Muscle of back (tissue), 11 donors: ENCODE results near the gene FSTL3. TPM values are rescaled to one million over a fixed set of nuclear protein-coding genes. Genes with fewer than 3 reads are reported as not detected.
A peak's percentile ranks its signal among the peaks of the same experiment; 100 is the strongest.
"Not testable (repeated sequence)": the region's sequence is repeated elsewhere in the genome, so short reads cannot be mapped to it uniquely, and the experiment has no call there.

Experiments used
- DNase-seq, 3 donors: peaks; one replicate each; pipeline versions ENCODE4 v3.0.0 to v3.0.0-alpha.2; 2013
- polyA plus RNA-seq, 10 donors: library from polyadenylated mRNA; unstranded; fragments of 120-200 nt; gene quantifications; one replicate each; pipeline ENCODE4 v1.2.1, GENCODE V29; 2013; ENCODE audit not compliant: insufficient read length in 10 of 10

FSTL3 gene
- polyA plus RNA-seq, 10 donors = 10.7 to 19.2 (median 14.6) TPM

DNA sequence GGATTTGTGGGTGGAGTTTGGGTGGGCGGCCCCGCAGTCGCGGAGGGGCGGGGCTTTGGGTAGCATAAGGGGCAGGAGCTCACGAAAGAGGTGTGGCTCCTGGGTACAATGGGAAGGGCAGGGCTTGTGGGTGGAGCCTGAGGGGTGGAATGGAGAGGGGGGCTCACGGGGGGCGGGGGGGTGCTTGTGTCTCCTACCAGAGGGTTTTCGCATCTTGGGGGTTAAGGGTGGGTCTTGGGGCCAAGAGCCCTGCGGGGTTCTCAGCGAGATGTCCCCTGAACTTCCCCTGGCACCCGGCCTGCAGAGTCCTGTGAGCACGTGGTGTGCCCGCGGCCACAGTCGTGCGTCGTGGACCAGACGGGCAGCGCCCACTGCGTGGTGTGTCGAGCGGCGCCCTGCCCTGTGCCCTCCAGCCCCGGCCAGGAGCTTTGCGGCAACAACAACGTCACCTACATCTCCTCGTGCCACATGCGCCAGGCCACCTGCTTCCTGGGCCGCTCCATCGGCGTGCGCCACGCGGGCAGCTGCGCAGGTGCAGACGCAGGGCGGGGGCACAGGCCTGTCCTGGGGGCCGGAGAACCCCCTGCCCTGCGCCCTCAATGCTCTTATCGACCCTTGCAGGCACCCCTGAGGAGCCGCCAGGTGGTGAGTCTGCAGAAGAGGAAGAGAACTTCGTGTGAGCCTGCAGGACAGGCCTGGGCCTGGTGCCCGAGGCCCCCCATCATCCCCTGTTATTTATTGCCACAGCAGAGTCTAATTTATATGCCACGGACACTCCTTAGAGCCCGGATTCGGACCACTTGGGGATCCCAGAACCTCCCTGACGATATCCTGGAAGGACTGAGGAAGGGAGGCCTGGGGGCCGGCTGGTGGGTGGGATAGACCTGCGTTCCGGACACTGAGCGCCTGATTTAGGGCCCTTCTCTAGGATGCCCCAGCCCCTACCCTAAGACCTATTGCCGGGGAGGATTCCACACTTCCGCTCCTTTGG is 5.1 kb downstream of the FSTL3 start:
- DNase-seq = no peak

DNA sequence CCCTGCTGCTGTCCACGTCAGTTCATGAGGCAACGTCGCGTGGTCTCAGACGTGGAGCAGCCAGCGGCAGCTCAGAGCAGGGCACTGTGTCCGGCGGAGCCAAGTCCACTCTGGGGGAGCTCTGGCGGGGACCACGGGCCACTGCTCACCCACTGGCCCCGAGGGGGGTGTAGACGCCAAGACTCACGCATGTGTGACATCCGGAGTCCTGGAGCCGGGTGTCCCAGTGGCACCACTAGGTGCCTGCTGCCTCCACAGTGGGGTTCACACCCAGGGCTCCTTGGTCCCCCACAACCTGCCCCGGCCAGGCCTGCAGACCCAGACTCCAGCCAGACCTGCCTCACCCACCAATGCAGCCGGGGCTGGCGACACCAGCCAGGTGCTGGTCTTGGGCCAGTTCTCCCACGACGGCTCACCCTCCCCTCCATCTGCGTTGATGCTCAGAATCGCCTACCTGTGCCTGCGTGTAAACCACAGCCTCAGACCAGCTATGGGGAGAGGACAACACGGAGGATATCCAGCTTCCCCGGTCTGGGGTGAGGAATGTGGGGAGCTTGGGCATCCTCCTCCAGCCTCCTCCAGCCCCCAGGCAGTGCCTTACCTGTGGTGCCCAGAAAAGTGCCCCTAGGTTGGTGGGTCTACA is 6.6 kb downstream of the FSTL3 start:
- DNase-seq = no peak

DNA sequence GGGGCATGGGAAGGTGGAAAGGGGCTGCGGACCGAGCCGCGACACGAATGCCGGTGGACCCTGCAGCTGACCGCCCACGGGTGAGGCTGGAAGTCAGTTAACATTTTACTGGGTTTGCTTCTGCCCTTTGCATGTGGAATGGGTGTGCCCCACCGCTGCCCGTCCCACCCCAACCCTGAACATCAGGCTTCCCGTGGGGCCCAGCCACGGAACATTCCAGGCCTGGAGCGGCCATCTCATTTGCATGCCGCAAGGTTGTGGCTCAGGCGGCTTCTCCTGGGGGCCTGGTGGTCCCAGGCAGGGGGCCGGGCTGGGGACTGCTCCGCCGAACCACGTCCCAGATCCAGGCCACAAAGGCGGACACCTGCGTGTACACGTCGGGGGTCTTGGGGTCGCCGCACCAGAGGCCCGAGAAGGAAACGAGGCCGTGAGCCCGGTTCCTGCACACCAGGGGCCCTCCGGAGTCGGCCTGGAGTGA is 9.3 kb downstream of the FSTL3 start:
- no peak for DNase-seq

DNA sequence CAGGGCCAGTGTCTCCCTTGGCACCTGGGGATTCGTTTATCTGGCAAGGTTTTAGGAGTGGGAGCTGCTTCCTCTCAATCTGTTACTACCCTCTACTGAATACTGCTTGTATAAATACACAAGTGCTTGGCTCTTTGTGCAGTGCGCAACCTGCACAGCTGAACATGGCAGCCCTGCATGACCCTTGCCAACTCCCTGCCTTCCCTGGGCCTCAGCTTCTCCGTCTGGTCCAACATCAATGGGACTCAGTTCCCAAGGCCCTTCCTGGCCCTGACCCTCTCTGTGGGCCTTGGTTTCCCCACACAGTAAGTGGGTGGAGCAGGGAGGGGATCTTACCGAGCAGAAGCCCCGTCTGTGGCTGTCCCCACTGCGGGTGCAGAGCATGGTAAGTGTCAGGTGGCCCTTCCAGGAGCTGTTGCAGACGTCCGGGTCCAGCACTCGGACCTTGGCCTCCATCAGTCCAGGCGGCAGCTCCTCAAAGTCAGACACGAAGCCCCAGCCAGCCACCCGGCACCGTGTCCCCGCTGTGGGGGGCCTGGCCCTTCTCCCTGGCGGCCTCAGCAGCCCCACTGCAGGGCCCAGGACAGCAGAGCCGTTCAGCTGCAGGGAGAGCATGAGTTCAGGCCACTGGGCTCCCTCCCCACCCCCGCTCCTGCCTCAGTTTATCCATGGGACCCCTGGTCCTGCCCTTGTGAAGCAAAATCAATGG is 10.6 kb downstream of the FSTL3 start:
- no peak for DNase-seq

DNA sequence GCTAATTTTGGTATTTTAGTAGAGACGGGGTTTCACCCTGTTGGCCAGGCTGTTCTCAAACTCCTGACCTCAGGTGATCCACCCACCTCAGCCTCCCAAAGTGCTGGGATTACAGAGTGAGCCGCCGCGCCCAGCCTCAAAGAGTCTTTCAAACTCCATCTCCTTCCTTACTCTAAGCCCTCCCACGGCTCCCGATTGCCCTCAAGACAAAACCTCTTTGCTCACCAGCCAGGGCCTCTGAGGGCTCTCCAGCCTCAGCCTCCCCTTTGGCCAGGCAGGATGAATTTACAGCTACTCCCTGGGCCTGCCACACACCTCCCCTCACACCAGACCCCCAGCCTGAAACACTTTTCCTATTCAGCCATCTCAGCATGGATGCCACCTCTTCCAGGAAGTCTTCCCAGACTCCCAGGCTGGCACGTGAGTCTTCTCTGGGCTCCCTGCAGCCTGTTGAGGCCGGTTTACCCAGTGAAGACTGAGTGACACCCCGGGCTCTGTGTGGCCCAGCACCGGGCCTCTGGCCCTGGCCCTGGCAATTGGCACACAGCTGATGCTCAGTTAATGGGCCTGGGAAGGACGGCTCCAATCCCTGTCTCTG is 11.5 kb downstream of the FSTL3 start:
- DNase-seq = no peak

DNA sequence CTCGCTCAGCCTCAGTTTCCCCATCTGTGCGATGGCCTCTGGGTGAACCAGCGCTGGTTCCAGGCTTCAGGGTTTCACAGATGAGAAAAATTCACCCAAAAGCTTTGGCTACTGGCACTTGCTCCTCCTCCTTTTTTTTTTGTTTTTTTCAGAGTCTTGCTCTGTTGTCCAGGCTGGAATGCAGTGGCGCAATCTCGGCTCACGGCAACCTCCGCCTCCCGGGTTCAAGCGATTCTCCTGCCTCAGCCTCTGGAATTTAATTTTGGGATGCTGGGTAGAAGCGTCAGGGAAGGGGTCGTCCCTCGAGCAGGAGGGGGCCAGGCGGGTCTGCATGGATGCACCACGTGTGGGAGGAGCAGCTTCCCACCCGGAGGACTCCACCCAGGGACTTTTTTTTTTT is 12.0 kb downstream of the FSTL3 start:
- DNase-seq = no peak

DNA sequence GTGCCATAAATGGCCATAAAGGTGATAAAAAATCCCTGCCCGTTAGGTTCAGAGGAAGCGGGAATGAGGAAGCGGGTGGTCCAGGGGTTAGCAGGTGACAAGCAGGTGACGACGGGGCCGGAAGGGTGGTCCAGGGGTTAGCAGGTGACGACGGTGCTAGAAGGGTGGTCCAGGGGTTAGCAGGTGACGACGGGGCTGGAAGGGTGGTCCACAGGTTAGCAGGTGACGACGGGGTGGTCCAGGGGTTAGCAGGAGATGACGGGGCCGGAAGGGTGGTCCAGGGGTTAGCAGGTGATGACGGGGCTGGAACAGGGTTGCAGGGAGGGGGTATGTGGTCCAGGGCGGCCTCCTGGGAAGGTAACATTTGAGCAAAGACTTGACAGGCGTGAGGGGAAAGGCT is 12.8 kb downstream of the FSTL3 start:
- DNase-seq = no peak

DNA sequence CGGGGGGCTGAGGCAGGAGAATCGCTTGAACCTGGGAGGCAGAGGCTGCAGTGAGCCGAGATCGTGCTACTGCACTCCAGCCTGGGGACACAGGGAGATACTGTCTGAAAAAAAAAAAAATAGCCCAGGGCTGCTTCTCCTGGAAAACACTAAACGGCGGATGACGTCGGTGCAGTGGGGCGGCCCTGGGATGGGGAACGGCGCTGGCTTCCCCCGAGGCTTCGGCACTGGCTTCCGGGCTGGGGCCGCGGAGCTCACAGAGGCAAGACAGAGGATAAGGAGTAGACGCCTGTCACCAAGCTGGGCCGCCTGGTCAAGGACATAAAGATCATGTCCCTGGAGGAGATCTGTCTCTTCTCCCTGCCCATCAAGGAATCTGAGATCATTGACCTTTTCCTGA is 14.0 kb downstream of the FSTL3 start:
- no peak for DNase-seq

DNA sequence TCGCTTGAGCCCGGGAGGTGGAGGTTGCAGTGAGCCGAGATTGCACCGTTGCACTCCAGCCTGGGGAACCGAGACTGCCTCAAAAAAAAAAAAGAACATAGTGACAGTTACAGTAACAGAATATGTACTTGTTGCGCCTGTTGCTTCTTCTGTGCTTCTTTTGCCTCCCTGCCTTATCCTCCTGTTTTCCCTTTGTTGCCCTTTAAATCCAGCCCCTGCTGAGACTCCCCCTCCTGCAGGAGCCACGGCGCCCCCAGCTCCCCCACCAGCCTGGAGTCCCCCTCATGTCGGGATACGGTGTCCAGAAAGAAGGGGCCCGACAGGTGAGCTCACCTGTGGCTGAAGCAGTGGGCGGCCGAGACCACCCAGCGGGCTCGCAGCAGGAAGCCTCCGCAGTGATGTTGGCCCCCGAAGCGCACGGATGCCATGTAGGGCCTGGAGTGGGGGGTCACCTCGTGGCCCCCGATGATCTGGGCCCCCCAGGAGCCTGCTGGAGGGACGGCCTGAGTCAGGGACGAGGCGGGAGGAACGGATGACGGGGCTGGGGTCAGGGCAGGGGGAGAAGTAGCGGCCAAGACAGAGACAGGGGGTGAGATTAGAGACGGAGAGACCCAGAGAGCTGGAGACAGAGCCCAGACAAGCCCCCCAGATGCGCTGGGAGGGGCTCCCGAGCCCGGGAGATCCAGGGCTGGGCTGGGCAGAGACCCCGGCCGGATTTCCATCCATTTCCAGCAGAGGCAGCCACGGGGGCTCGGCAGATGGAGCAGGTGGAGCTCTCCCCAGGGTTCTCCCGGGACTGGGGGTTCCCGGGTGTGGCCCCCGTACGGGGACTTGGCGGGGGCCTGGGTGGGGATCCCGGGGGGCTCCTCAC is 18.5 kb downstream of the FSTL3 start:
- DNase-seq = no peak

DNA sequence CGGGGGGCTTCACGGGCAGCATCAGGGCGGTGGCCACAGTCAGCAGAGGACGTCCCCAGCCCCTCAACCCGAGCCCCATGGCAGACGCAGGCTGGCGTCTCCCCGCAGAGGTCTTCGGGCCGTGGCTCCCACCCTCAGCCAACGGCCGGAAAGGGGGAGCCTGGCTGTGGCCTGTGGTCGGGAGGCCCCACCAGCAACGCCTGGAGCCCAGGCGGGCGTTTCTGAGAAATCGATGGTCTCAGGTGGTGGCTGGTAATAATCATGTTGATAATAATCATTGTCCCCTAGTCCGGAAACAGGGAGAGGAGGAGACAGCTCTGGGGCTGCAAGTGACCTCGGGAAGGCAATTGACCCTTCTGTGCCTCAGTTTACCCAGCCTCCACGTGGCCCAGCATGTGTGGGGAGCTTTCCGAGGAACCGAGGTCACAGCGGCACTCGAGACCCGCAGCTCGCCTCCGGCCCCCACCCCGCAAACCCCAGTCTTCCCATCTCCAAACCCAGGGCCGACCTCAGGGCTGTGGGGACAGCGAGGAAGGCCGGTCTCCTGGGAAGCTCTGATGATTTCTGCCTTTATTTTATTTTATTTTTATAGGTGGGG is 19.3 kb downstream of the FSTL3 start, which contains the start of gene PRSS57:
Gene PRSS57 (minus strand): TSS at position 101 of the 598 bp plus-strand sequence. CDS start 22 bp downstream, at position 79.
- no peak for DNase-seq

DNA sequence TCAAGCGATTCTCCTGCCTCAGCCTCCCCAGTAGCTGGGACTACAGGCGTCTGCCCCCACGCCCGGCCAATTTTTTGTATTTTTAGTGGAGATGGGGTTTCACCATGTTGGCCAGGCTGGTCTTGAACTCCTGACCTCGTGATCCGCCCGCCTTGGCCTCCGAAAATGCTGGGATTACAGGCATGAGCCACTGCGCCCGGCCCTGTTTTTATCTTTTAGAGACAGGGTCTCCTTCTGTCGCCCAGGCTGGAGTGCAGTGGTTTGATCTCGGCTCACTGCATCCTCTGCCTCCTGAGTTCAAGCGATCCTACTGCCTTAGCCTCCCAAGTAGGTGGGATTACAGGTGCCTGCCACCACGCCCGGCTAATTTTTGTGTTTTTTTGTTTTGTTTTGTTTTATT is 22.3 kb downstream of the FSTL3 start:
- not testable (repeated sequence) for DNase-seq

DNA sequence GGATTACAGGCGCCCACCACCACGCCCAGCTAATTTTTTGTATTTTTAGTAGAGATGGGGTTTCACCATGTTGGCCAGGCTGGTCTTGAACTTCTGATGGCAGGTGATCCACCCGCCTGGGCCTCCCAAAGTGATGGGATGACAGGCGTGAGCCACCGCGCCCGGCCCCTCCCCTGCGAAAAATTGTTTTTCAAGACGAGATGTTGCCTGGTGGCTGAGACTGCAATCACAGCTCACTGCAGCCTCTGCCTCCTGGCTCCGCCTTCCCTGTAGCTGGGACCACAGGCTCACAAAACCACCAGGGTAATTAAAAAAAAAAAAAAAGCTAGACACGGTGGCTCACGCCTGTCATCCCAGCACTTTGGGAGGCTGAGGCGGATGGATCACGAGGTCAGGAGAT is 23.7 kb downstream of the FSTL3 start:
- not testable (repeated sequence) for DNase-seq

DNA sequence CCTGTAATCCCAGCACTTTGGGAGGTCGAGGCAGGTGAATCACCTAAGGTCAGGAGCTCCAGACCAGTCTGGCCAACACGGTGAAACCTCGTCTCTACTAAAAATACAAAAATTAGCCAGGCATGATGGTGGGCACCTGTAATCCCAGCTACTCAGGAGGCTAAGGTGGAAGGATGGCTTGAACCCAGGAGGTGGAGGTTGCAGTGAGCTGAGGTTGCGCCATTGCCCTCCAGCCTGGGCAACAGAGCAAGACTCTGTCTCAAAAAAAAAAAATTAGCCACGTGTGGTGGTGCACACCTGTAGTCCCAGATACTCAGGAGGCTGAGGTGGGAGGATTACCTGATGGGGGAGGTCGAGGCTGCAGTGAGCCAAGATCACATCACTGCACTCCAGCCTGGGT is 26.7 kb downstream of the FSTL3 start:
- DNase-seq = not testable (repeated sequence)

DNA sequence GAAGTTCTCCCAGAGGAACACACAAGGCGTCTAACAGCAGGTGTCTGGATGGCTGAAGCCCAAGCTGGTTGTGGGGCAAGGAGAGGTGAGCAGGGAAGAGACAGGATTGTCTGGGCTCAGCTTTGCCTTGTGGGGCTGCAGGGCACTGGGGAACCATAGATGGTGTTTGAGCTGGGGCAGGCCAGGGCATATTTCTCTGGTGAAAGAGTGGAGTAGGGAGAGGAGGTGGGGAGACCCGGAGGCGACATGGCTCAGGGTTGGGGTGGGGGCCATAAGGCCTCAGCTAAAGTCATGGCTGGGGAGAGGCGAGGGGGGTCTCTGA is 27.1 kb downstream of the FSTL3 start:
- DNase-seq = no peak

DNA sequence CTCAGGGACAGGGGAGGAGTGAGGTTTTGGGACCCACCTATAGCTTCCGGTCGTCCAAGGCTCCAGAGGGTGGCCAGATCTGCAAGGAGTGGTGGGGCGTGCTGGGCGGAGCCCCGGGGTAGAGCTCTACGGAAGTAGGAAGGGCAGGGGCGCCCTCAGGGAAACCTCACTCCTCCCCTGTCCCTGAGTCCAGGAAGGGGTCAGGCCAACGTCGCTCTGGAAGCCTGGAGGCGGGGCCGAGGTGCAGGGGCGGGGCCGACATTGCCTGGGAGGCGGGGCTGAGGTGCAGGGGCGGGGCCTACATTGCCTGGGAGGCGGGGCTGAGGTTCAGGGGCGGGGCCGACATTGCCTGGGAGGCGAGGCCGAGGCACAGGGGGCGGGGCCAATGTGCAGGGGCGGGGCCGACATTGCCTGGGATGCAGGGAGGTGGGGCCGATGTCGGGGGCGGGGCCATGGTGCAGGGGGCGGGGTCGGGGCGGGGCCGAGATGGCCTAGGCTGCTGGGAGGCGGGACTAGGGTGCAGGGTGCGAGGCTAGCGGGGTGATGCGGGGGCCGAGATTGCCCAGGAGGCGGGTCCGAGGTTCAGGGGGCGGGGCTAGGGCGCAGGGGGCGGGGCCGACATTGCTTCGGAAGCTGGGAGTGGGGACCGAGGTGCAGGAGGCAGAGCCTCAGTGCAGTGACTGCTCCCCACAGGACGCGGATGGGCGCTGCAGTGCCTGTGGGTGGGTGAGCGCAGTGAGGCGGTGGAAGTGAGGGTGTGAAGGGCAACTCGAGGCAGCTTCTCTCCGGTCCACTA is 27.7 kb downstream of the FSTL3 start:
- peak in 1 of 3 donors; percentile 59 for DNase-seq

DNA sequence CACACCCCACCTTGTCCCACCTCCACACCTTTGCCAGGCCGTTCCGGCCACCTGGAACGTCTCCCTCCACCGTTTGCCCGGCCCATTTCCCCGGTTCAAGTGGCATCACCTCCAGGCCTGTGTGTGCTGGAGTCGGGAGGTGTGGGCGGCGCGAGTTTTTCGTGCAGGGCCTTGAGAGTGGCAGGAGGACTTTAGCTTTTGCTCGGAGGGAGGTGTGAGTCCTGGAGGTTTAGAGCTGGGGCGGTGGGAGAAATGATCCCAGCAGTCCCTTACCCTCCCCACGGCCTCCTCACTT is 28.2 kb downstream of the FSTL3 start:
- no peak for DNase-seq

DNA sequence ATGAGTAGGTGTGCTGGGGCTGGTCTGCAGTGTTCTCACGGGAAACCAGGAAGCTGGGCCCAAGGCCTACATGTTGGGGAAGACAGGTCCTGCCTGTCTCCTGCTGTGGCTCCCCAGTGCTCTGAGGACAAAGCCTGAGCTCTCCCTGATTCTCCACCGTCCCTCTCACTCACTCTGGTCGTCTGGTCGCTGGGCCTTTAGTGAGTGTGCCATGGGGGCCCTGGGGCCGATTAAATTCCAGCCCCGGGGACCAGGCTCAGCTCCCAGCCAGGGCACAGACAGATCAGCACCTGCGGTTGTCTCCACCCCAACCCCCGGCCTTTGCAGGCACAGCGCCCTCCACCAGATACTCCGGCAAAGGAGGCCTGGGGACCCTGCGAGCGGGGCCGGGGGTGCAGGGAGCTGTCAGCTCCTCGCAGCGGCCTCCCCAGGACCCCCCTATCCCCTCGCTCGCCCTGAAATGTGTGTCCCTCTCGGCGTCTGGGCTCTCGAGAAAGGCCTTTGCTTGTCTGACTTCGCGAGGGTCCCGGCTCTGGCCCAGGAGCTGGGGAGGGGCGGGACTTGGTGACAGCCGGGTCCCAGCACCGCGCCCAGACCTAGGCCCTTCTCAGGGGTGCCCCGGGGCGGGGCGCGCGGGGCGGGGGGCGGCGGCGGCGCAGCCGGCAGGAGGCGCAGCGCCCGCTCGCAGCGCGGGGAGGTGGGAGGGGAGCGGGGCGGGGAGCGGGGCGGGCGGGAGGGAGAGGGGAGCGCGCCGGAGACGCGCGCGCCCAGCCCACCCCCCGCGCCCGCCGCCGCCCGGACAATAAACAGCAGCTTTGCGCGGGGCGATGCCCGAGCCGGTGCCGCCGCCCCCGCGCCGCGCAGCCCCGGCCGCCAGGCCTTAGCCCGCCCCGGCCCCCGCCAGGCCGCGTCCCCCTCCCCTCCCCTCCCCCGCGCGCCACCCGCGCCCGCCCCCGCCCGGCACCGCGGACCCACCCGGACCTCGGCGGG is 32.3 kb downstream of the FSTL3 start, which contains the start of gene PALM:
Gene PALM (plus strand): TSS at position 782 of the 990 bp plus-strand sequence. CDS start 212 bp downstream, outside the sequence.
- peak in 1 of 3 donors; percentile 69 for DNase-seq
